T-helper 2 cell treated with Interferon-gamma antibody and Interleukin-4, amounts not matched to agents 100 ng/mL and 5 ng/mL, for 36 hours (primary cell): ENCODE results near the gene CAPN14. TPM values are rescaled to one million over a fixed set of nuclear protein-coding genes. Genes with fewer than 3 reads are reported as not detected.

Experiments
- intact Hi-C: fragments of 100-400 bp; cut with micrococcal nuclease; formaldehyde crosslinking; loops from one replicate; pipeline ENCODE4 v1.15.1; 2023
- total RNA-seq: library from RNA; stranded (reverse); gene quantifications from 2 replicates; pipeline ENCODE4 v1.2.3, GENCODE V29; 2022

The CAPN14 gene
- total RNA-seq, 1 donor from 2014 or later, result 0.20 TPM

GRCh38 chr2:31142110-31142509 is 75.2 kb downstream of the CAPN14 start:
- intact Hi-C loops, result no loop called here

GRCh38 chr2:31141443-31142085 is 75.8 kb downstream of the CAPN14 start:
- intact Hi-C loops, result no loop called here

- intact Hi-C loops, result no loop called here
Observed at GRCh38 chr2:31140151-31140550, 77.2 kb downstream of the CAPN14 start.

- intact Hi-C loops, result no loop called here
Observed at GRCh38 chr2:31139671-31140070, 77.6 kb downstream of the CAPN14 start.

GRCh38 chr2:31138037-31138962 is 79.0 kb downstream of the CAPN14 start, which contains the start of gene GALNT14:
TSS of gene GALNT14 (minus strand) at chr2:31138440. CDS start at chr2:31138086, 354 bp downstream.
- intact Hi-C loops, result loop anchor here (1.0 kb wide), 1 partner anchor 32 kb away; no protein-coding TSS in a partner anchor

- intact Hi-C loops, result loop anchor here (1.0 kb wide), 1 partner anchor 33 kb away; no protein-coding TSS in a partner anchor
Observed at GRCh38 chr2:31137211-31138036, 79.9 kb downstream of the CAPN14 start.

GRCh38 chr2:31136732-31137131 is 80.6 kb downstream of the CAPN14 start:
- intact Hi-C loops, result no loop called here

GRCh38 chr2:31136000-31136399 is 81.3 kb downstream of the CAPN14 start:
- intact Hi-C loops, result no loop called here

- intact Hi-C loops, result no loop called here
Observed at GRCh38 chr2:31134480-31134879, 82.8 kb downstream of the CAPN14 start.

GRCh38 chr2:31132786-31133185 is 84.5 kb downstream of the CAPN14 start:
- intact Hi-C loops, result no loop called here

GRCh38 chr2:31131871-31132270 is 85.4 kb downstream of the CAPN14 start:
- intact Hi-C loops, result no loop called here

- intact Hi-C loops, result no loop called here
Observed at GRCh38 chr2:31129375-31130171, 87.7 kb downstream of the CAPN14 start.

- intact Hi-C loops, result no loop called here
Observed at GRCh38 chr2:31127931-31128330, 89.4 kb downstream of the CAPN14 start.

GRCh38 chr2:31125918-31126695 is 91.2 kb downstream of the CAPN14 start:
- intact Hi-C loops, result no loop called here

GRCh38 chr2:31124904-31125303 is 92.4 kb downstream of the CAPN14 start:
- intact Hi-C loops, result no loop called here

Other genes with a start within 250 kb of the CAPN14 start
- 0.16 and 0.20 TPM in 2 replicates for gene GALNT14, start 79.1 kb downstream of the CAPN14 start, total RNA-seq
- gene EHD3, start 16.6 kb upstream of the CAPN14 start, total RNA-seq, result 1.8 and 1.9 TPM in 2 replicates
- 0.30 and 0.50 TPM in 2 replicates for gene XDH, start 197.2 kb upstream of the CAPN14 start, total RNA-seq